ENCODE results near the gene NUP62. TPM values are rescaled to one million over a fixed set of nuclear protein-coding genes. Genes with fewer than 3 reads are reported as not detected.
"Not testable (repeated sequence)": the region's sequence is repeated elsewhere in the genome, so short reads cannot be mapped to it uniquely, and the experiment has no call there.

The NUP62 gene
- total RNA-seq, 1 donor from 2014 or later: 73.3 TPM

GRCh38 chr19:49927526-49928264 is 1.6 kb downstream of the NUP62 start:
- DNase-seq (ENCODE audit: extremely low read depth, low read depth, low spot score): no peak

- no peak for DNase-seq (ENCODE audit: extremely low read depth, low read depth, low spot score)
Observed at GRCh38 chr19:49926515-49926914, 2.8 kb downstream of the NUP62 start.

- DNase-seq (ENCODE audit: extremely low read depth, low read depth, low spot score): no peak
Observed at GRCh38 chr19:49925486-49925885, 3.8 kb downstream of the NUP62 start.

GRCh38 chr19:49924881-49925210 is 4.5 kb downstream of the NUP62 start:
- DNase-seq (ENCODE audit: extremely low read depth, low read depth, low spot score): not testable (repeated sequence)

GRCh38 chr19:49924004-49924880 is 5.1 kb downstream of the NUP62 start:
- DNase-seq (ENCODE audit: extremely low read depth, low read depth, low spot score): no peak

- no peak for DNase-seq (ENCODE audit: extremely low read depth, low read depth, low spot score)
Observed at GRCh38 chr19:49923055-49924003, 6.0 kb downstream of the NUP62 start.

- no peak for DNase-seq (ENCODE audit: extremely low read depth, low read depth, low spot score)
Observed at GRCh38 chr19:49921871-49922795, 7.2 kb downstream of the NUP62 start.

GRCh38 chr19:49920624-49921363 is 8.5 kb downstream of the NUP62 start:
- DNase-seq (ENCODE audit: extremely low read depth, low read depth, low spot score): no peak

GRCh38 chr19:49918089-49918488 is 11.2 kb downstream of the NUP62 start:
- DNase-seq (ENCODE audit: extremely low read depth, low read depth, low spot score): no peak

GRCh38 chr19:49916839-49917733 is 12.2 kb downstream of the NUP62 start:
- DNase-seq (ENCODE audit: extremely low read depth, low read depth, low spot score): no peak

GRCh38 chr19:49915271-49915670 is 14.0 kb downstream of the NUP62 start:
- no peak for DNase-seq (ENCODE audit: extremely low read depth, low read depth, low spot score)

GRCh38 chr19:49913720-49914119 is 15.6 kb downstream of the NUP62 start:
- DNase-seq (ENCODE audit: extremely low read depth, low read depth, low spot score): no peak

GRCh38 chr19:49912965-49913685 is 16.2 kb downstream of the NUP62 start:
- DNase-seq (ENCODE audit: extremely low read depth, low read depth, low spot score): no peak

GRCh38 chr19:49911381-49912145 is 17.7 kb downstream of the NUP62 start:
- DNase-seq (ENCODE audit: extremely low read depth, low read depth, low spot score): no peak

- no peak for DNase-seq (ENCODE audit: extremely low read depth, low read depth, low spot score)
Observed at GRCh38 chr19:49910179-49910578, 19.1 kb downstream of the NUP62 start.

GRCh38 chr19:49908480-49909420 is 20.6 kb downstream of the NUP62 start:
- DNase-seq (ENCODE audit: extremely low read depth, low read depth, low spot score): no peak

Data from glomerular endothelial cell (primary cell).